ENCODE measurements around the gene PCNX4.

DNA sequence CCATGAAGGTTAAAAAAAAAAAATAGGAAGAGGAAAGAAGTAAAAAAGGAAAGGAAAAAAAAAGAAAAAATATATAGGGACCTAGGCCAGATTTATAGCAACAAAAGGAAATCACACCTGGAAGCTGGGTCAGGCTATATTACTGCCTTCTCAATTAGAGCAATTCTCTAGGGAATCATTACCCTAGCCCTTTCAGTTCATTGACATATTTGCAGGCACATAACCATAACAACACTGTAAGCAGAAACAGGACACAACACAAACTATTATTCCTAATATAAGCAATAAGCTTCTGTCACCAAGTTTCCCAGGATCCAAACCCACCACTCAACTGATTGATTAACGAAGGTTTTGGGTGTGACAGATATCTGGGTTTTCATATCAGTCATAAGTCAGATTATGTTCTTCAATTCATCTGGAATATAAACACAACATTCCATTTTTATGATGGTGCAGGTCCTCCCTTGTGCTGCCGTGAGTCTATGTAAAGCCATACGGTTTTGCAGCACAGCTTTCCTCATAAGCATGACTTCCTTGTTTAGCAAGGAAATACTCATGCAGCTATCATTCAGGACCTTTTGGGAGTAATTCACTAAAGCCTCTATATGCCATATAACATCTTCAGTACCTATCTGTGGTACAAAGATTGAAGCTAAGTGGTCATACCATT is 4.2 kb downstream of the PCNX4 start:
- TF ChIP-seq POLR2A (IDR thresholded peaks at IDR 0.05), result no peak
- TF ChIP-seq, protein P1, sequence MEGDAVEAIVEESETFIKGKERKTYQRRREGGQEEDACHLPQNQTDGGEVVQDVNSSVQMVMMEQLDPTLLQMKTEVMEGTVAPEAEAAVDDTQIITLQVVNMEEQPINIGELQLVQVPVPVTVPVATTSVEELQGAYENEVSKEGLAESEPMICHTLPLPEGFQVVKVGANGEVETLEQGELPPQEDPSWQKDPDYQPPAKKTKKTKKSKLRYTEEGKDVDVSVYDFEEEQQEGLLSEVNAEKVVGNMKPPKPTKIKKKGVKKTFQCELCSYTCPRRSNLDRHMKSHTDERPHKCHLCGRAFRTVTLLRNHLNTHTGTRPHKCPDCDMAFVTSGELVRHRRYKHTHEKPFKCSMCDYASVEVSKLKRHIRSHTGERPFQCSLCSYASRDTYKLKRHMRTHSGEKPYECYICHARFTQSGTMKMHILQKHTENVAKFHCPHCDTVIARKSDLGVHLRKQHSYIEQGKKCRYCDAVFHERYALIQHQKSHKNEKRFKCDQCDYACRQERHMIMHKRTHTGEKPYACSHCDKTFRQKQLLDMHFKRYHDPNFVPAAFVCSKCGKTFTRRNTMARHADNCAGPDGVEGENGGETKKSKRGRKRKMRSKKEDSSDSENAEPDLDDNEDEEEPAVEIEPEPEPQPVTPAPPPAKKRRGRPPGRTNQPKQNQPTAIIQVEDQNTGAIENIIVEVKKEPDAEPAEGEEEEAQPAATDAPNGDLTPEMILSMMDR (IDR thresholded peaks at IDR 0.05), result no peak

Data from body of pancreas (tissue), 4 donors.